ENCODE data around the gene CPNE9. TPM values are rescaled to one million over a fixed set of nuclear protein-coding genes. Genes with fewer than 3 reads are reported as not detected.

Gene CPNE9
- total RNA-seq, 1 donor from 2014 or later: not detected

DNA sequence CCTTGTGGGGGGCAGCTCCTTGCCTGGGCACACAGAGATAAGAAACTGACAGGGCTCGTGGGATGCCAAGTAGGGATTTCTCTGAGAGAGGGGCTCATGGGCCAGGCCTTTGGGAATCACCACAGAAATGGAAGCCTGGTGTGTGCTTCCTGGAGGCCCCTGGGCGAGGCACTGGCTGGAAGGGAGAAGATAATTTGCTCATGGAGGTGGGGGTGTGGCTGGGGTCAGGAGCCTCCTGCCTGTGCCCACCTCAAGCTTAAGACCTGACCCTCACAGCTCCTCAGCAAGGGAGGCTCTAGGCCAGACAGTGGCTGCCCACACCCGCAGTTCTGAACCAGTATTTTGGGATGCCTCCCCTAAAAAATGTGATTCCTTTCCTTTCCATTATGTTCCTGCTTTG is 16.9 kb upstream of the CPNE9 start:
- TF ChIP-seq, protein P1, sequence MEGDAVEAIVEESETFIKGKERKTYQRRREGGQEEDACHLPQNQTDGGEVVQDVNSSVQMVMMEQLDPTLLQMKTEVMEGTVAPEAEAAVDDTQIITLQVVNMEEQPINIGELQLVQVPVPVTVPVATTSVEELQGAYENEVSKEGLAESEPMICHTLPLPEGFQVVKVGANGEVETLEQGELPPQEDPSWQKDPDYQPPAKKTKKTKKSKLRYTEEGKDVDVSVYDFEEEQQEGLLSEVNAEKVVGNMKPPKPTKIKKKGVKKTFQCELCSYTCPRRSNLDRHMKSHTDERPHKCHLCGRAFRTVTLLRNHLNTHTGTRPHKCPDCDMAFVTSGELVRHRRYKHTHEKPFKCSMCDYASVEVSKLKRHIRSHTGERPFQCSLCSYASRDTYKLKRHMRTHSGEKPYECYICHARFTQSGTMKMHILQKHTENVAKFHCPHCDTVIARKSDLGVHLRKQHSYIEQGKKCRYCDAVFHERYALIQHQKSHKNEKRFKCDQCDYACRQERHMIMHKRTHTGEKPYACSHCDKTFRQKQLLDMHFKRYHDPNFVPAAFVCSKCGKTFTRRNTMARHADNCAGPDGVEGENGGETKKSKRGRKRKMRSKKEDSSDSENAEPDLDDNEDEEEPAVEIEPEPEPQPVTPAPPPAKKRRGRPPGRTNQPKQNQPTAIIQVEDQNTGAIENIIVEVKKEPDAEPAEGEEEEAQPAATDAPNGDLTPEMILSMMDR (IDR thresholded peaks at IDR 0.05; ENCODE audit: insufficient read depth, low read length, severe bottlenecking): no peak

DNA sequence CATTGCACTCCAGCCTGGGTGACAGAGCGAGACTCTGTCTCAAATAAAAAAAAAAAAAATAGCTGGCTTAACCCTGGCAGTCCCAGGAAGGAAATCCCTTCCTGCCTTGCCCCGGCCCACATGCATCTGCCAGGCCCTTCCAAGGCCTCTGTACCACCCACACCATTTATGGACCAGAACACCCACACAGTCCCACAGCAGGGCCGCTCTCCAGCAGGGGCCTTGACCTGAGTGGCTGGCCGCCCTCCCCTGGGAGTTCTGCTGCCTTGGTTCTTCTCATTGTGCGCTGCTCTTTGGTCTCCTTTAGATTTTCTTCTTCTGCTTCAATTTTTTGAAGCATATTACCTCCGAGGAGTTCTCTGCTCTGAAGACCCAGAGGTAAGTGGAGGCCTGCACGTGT is 16.1 kb upstream of the CPNE9 start:
- TF ChIP-seq, protein P1 (IDR thresholded peaks at IDR 0.05; ENCODE audit: insufficient read depth, low read length, severe bottlenecking): no peak
- Histone ChIP-seq H3K4me3 (ENCODE audit: low read depth, low read length) (no peak overlapping the region), H3K27me3 (ENCODE audit: control insufficient read depth, insufficient read depth, low read length) (no peaks in the 10 kb centered on the region), H3K36me3 (ENCODE audit: control insufficient read depth, insufficient read depth, low read length) (peaks cover 43% of the 10 kb centered on the region)
- DNase-seq (ENCODE audit: low read depth) (no peak), FAIRE-seq (no peak)

More for the DNA sequence above, 16.9 kb upstream of the CPNE9 start:
- DNase-seq (ENCODE audit: low read depth): no peak
- no peak for FAIRE-seq
- H3K4me3 ChIP-seq (ENCODE audit: low read depth, low read length): no peak overlapping the region
- H3K36me3 ChIP-seq (ENCODE audit: control insufficient read depth, insufficient read depth, low read length): peaks cover 44% of the 10 kb centered on the region
- no peaks in the 10 kb centered on the region for H3K27me3 ChIP-seq (ENCODE audit: control insufficient read depth, insufficient read depth, low read length)

DNA sequence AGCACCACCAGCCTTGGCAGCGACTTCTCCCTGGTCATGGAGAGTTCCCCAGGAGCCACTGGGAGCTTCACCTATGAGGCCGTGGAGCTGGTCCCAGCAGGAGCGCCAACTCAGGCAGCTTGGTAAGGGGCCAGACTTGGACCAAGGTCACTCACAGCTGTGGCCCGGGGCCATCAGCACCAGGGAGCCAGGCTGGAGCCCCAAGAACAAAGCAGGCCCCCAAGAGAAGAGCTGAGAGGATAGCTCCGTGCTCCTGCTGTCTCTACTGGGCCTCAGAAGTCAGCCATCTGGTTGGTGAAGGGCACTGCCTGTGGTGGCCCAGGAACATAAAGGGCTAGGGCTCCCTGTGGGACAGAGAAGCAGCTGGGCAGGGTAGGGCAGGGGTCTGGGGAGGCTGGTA is 14.7 kb upstream of the CPNE9 start:
- Histone ChIP-seq H3K4me3 (ENCODE audit: low read depth, low read length) (no peak overlapping the region), H3K36me3 (ENCODE audit: control insufficient read depth, insufficient read depth, low read length) (peaks cover 41% of the 10 kb centered on the region), H3K27me3 (ENCODE audit: control insufficient read depth, insufficient read depth, low read length) (no peaks in the 10 kb centered on the region)
- TF ChIP-seq, protein P1 (IDR thresholded peaks at IDR 0.05; ENCODE audit: insufficient read depth, low read length, severe bottlenecking): no peak
- DNase-seq (ENCODE audit: low read depth): no peak
- no peak for FAIRE-seq

DNA sequence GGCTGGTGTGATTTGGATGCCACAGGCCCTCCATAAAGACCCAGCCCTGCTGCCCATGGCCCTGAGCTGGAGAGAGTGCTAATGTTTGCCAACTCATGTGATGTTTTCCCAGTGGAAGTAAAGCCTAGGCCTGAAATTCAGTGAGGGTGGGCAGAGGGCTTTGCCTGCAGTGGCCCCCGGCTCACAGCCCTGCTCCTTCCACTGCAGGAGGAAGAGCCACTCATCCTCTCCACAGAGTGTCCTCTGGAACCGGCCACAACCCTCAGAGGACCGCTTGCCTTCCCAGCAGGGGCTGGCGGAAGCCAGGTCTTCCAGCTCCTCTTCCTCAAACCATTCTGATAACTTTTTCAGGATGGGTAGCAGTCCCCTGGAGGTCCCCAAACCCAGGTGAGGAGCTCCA is 13.9 kb upstream of the CPNE9 start:
- DNase-seq (ENCODE audit: low read depth) (no peak), FAIRE-seq (no peak)
- Histone ChIP-seq H3K27me3 (ENCODE audit: control insufficient read depth, insufficient read depth, low read length) (no peaks in the 10 kb centered on the region), H3K36me3 (ENCODE audit: control insufficient read depth, insufficient read depth, low read length) (peaks cover 36% of the 10 kb centered on the region), H3K4me3 (ENCODE audit: low read depth, low read length) (no peak overlapping the region)
- TF ChIP-seq, protein P1 (IDR thresholded peaks at IDR 0.05; ENCODE audit: insufficient read depth, low read length, severe bottlenecking): no peak

DNA sequence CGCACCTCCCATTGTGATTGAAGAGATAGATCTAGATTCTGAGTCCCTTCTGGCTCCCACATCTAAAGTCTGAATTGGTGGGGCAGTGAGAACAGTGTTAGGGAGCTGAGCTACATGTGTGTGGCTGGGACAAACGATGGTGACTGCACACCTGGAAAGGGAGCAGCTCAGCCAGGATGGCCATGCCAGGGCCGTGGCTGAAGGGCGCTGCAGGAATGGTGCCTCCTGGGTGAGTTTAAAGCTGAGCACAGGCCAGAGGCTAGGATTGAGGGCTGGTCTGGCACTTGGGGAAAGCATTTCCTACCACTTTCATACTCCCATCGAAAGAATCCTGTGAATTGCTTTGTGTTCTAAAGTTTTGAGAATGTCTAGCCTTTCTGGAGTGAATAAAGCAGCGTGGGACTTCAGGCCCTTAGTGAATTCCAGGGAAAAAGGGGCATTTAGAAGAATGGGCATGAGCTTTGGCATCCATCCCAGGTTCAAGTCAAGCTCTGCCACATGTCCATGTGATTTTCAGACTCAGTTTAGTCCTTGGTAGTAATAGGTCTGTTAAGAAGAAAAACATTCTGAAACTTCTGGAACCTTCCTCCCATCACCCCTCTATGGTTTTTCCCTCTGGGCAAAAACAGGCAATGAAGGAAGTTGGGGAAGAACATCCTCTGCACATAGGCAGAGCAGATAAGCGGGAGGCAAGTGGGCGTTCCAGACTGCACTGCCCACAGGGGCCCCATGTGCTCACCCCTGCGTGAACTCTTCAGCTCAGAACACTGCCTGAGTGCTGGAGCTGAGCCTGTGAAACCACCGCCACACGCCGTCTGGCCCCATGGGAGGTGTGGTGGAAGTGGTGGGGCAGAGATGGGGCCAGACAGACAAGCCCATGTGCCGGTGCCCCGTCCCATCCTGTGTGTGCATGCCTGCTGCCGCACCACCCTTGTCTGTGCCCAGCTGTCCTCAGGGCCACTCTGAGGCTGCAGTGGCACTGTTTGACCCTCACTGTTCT is 12.9 kb upstream of the CPNE9 start:
- FAIRE-seq (no peak), DNase-seq (ENCODE audit: low read depth) (no peak)
- no peaks in the 10 kb centered on the region for H3K27me3 ChIP-seq (ENCODE audit: control insufficient read depth, insufficient read depth, low read length)
- H3K4me3 ChIP-seq (ENCODE audit: low read depth, low read length): no peak overlapping the region
- peaks cover 32% of the 10 kb centered on the region for H3K36me3 ChIP-seq (ENCODE audit: control insufficient read depth, insufficient read depth, low read length)
- TF ChIP-seq, protein P1 (IDR thresholded peaks at IDR 0.05; ENCODE audit: insufficient read depth, low read length, severe bottlenecking): no peak
